GM12878 (cell line): ENCODE data around the gene DENND1A. TPM values are rescaled to one million over a fixed set of nuclear protein-coding genes. Genes with fewer than 3 reads are reported as not detected.
"Not testable (repeated sequence)": the region's sequence is repeated elsewhere in the genome, so short reads cannot be mapped to it uniquely, and the experiment has no call there.

Experiments
- ATAC-seq: fragments of 200-7000 bp; cut with Tn5 transposase; 3 replicates; pipeline ENCODE4 v1.9.1; 2020; ENCODE audit warnings: mild to moderate bottlenecking, moderate library complexity
- BruUV-seq: library from RNA; stranded (reverse); fragments of 400-500 nt; replicated peaks from 2 replicates; lab custom pipeline; 2021; lab: Mats Ljungman, UMichigan
- CTCF ChIA-PET: fragments of 300-600 bp; sonication (Branson Sonifier 250); formaldehyde crosslinking; extraction: SDS; loops from one replicate; lab custom pipeline; 2021; ENCODE audit warnings: inconsistent platforms; lab: Yijun Ruan, JAX
- POLR2A ChIA-PET: fragments of 350-600 bp; formaldehyde crosslinking; extraction: SDS; loops from one replicate; lab custom pipeline; 2021; ENCODE audit warnings: inconsistent platforms; lab: Charles Lee
- RAD21 ChIA-PET: fragments of 300-600 bp; sonication (Branson Sonifier 250); formaldehyde crosslinking; loops from one replicate; lab custom pipeline; 2023; ENCODE audit warnings: antibody characterized with exemption; ENCODE audit not compliant: unreplicated experiment; lab: Charles Lee
- SMC1A ChIA-PET: fragments of 300-600 bp; sonication (Branson Sonifier 250); formaldehyde crosslinking; loops from one replicate; lab custom pipeline; 2023; ENCODE audit not compliant: unreplicated experiment, uncharacterized antibody; lab: Charles Lee
- DNase-seq: peaks from one replicate; pipeline ENCODE4 v3.0.0-alpha.2; 2011; ENCODE audit warnings: low read depth, low spot score
- FAIRE-seq: peaks from 3 replicates; lab custom pipeline; 2011; peaks lifted over from hg19 to GRCh38; lab: Jason Lieb, UNC
- H2AFZ ChIP-seq: 2 replicates; pipeline ENCODE4 v1.6.0; 2011; ENCODE audit warnings: low read depth, low read length, control low read depth; ENCODE audit not compliant: control insufficient read depth
- H3K27ac ChIP-seq: 2 replicates; pipeline ENCODE4 v1.5.1; 2011; ENCODE audit warnings: control low read depth; ENCODE audit not compliant: control insufficient read depth, insufficient read depth
- H3K27me3 ChIP-seq, 2 experiments: replicated peaks in 1 of 2; 2 replicates each; pipeline versions ENCODE4 v1.6.0 to v1.6.1; 2011; ENCODE audit warnings: low read length in 1 of 2; ENCODE audit not compliant: control insufficient read depth in 2 of 2, insufficient read depth in 2 of 2
- H3K36me3 ChIP-seq, 2 experiments: 2 replicates each; pipeline ENCODE4 v1.5.1; 2011; ENCODE audit warnings: low read length in 1 of 2; ENCODE audit not compliant: control insufficient read depth in 2 of 2, insufficient read depth in 2 of 2
- H3K4me1 ChIP-seq: 2 replicates; pipeline ENCODE4 v1.6.1; 2011; ENCODE audit warnings: mild to moderate bottlenecking, low read length, moderate library complexity, mixed read lengths; ENCODE audit not compliant: control insufficient read depth, insufficient read depth
- H3K4me2 ChIP-seq: 2 replicates; pipeline ENCODE4 v1.6.0; 2011; ENCODE audit warnings: control low read depth; ENCODE audit not compliant: control insufficient read depth, insufficient read depth
- H3K4me3 ChIP-seq: fragments of 200-600 bp; sonication (generic); 2 replicates; pipeline ENCODE4 v1.5.1; 2016
- H3K79me2 ChIP-seq: 2 replicates; pipeline ENCODE4 v1.6.0; 2011; ENCODE audit warnings: low read length; ENCODE audit not compliant: control insufficient read depth, insufficient read depth
- H3K9ac ChIP-seq: 2 replicates; pipeline ENCODE4 v1.8.0; 2011; ENCODE audit warnings: low read length, control low read depth, mixed read lengths; ENCODE audit not compliant: control insufficient read depth, insufficient read depth
- H3K9me3 ChIP-seq: replicated peaks from 3 replicates; pipeline ENCODE4 v1.5.1; 2011; ENCODE audit warnings: mild to moderate bottlenecking, low read length; ENCODE audit not compliant: control insufficient read depth, insufficient read depth
- H4K20me1 ChIP-seq: 2 replicates; pipeline ENCODE4 v1.6.0; 2011; ENCODE audit not compliant: control insufficient read depth, insufficient read depth
- RBBP5 ChIP-seq: fragments of 200-600 bp; sonication (generic); conservative IDR thresholded peaks from 2 replicates; pipeline ENCODE4 v1.6.1; 2016
- TCF3 ChIP-seq: IDR thresholded peaks from 2 replicates; pipeline ENCODE4 v1.6.1; 2012; ENCODE audit warnings: low read depth, mild to moderate bottlenecking, low read length, borderline replicate concordance; ENCODE audit not compliant: insufficient read depth
- WGBS: methylation state at CpG from one replicate; pipeline ENCODE4 v1.1.6; 2016; ENCODE audit warnings: low lambda C conversion rate; ENCODE audit not compliant: insufficient replicate concordance, insufficient coverage; ENCODE audit errors: missing lambda C conversion rate; 5-methylcytosine and 5-hydroxymethylcytosine counted together
- in situ Hi-C: fragments of 300-500 bp; cut with MboI; formaldehyde crosslinking; loops from 9 replicates; pipeline ENCODE4 v1.14.3; 2018; ENCODE audit warnings: mixed read lengths
- intact Hi-C: fragments of 100-400 bp; cut with micrococcal nuclease; formaldehyde crosslinking; loops from one replicate; pipeline ENCODE4 v1.14.2; 2022; ENCODE audit not compliant: unreplicated experiment
- polyA plus RNA-seq, 11 experiments: library from polyadenylated mRNA; depleted of rRNA in 4 of 11; unstranded in 6 of 11; stranded (reverse) in 5 of 11; fragments of >200 nt; fragmentation: Nextera tagmentation in 4 of 11; fragmentation: Illumina TruSeq in 1 of 11; extraction: Ambion mirVana in 4 of 11; extraction: Trizol in 1 of 11; gene quantifications; 1 replicate in 1 of 11; 2 replicates in 10 of 11; pipeline versions ENCODE4 v1.2.1 to v1.2.3, GENCODE V29; 2011 to 2016; ENCODE audit warnings: inconsistent platforms in 2 of 11, missing spikeins in 2 of 11, low read depth in 1 of 11
- total RNA-seq, 4 experiments: library from RNA; depleted of rRNA in 3 of 4; stranded (reverse); fragments of >200 nt in 3 of 4; fragmentation: Illumina TruSeq in 1 of 4; extraction: Trizol in 1 of 4; gene quantifications; 2 replicates each; pipeline versions ENCODE4 v1.2.1 to v1.2.3, GENCODE V29; 2013 to 2021

The DENND1A gene
- total and polyA plus RNA-seq, 10 of the 15 experiments (the other 5 are each of a cell fraction or from before 2014, with no cell fraction given) = 14.1 to 48.6 (median 35.2) TPM

DNA sequence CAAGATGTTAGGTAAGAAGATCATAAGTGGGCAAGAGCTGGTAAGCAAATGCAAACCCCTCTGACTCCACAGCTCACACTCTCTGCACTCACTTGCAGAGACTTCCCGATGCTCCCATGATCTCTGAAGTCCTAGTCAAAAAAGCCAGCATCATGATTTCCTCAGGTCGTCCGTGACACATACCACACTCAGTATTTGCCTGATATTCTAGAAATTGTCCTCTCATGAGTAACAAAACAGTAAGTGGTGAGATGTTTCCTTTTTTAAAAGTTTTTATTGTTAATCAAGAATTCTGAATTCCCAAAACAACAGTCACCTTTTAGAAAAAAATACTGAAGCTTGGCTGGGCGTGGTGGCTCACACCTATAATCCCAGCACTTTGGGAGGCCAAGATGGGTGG lies 194.6 kb downstream of the DENND1A start:
- intact Hi-C loops (no loop called here), in situ Hi-C loops (no loop called here)
- TF ChIP-seq TCF3 (no peak), RBBP5 (no peak)
- ChIA-PET RAD21 (interaction anchor here (1.1 to 1.5 kb wide), 3 partner anchors 14 to 98 kb away, joined by 3 to 5 read pairs (median 4); no protein-coding TSS in a partner anchor), POLR2A (no interaction called here), SMC1A (interaction anchor here (0.8 to 7.9 kb wide), 10 partner anchors 8 to 56 kb away, joined by 3 to 53 read pairs (median 4); no protein-coding TSS in a partner anchor), CTCF (interaction anchor here (0.8 to 1.5 kb wide), 2 partner anchors 11 to 30 kb away, joined by 3 to 6 read pairs; no protein-coding TSS in a partner anchor)
- H3K27me3 ChIP-seq = no peaks in the 10 kb centered on the region
- H3K36me3 ChIP-seq = no peaks in the 10 kb centered on the region; a peak in 1 of 4 replicates
- no peak for ATAC-seq
- no peaks in the 10 kb centered on the region for H4K20me1 ChIP-seq
- BruUV-seq = no TSS peak
- H3K79me2 ChIP-seq = no peaks in the 10 kb centered on the region
- no peak overlapping the region for H3K4me2 ChIP-seq
- H3K4me3 ChIP-seq = no peak overlapping the region
- DNase-seq = no peak
- peaks cover 4% of the 10 kb centered on the region; the same call in 1 of the 2 replicates for H3K4me1 ChIP-seq
- H3K9ac ChIP-seq = no peak overlapping the region
- no peak overlapping the region for H3K27ac ChIP-seq
- H3K9me3 ChIP-seq = no peaks in the 10 kb centered on the region
- WGBS = 97% methylated on average over 4 of the region's 4 CpGs
- no peak for FAIRE-seq
- H2AFZ ChIP-seq = no peak overlapping the region

DNA sequence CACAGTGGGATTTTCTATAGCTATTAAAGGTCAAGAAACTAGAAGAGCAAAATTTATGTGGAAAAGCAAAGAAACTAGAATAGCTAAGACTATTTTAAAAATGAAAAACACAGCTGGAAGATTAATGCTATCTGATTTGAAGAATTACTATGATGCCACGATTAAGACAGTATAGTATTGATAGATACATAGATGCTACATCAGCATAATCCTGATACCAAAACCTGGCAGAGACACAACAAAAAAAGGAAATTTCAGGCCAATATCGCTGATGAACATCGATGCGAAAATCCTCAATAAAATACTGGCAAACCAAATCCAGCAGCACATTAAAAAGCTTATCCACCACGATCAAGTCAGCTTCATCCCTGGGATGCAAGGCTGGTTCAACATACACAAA lies 201.4 kb downstream of the DENND1A start:
- H3K4me1 ChIP-seq, POLR2A ChIA-PET, FAIRE-seq, H3K9ac ChIP-seq, H3K4me3 ChIP-seq, H3K9me3 ChIP-seq, H3K36me3 ChIP-seq, H3K27ac ChIP-seq, H2AFZ ChIP-seq, H3K79me2 ChIP-seq, H3K4me2 ChIP-seq, DNase-seq, in situ Hi-C loops, BruUV-seq, ATAC-seq, intact Hi-C loops, H4K20me1 ChIP-seq, H3K27me3 ChIP-seq: not testable (repeated sequence)
- WGBS = 99% methylated on average over 5 of the region's 5 CpGs
- SMC1A ChIA-PET = interaction anchor here (0.7 to 5.6 kb wide), 9 partner anchors 8 to 232 kb away, joined by 3 to 29 read pairs (median 3); no protein-coding TSS in a partner anchor
- CTCF ChIA-PET = interaction anchor here (0.6 to 2.2 kb wide), 5 partner anchors 11 to 527 kb away, joined by 3 to 7 read pairs (median 3); no protein-coding TSS in a partner anchor
- RAD21 ChIA-PET = interaction anchor here (0.6 to 1.1 kb wide), 5 partner anchors 10 to 1082 kb away, joined by 3 to 5 read pairs (median 3); no protein-coding TSS in a partner anchor
